ENCODE data around the gene B4GALNT1. TPM values are rescaled to one million over a fixed set of nuclear protein-coding genes. Genes with fewer than 3 reads are reported as not detected.
"Not testable (repeated sequence)": the region's sequence is repeated elsewhere in the genome, so short reads cannot be mapped to it uniquely, and the experiment has no call there.

Gene B4GALNT1
- total RNA-seq, 1 experiment from 2014 or later: 82.6 TPM

GRCh38 chr12:57637364-57637763 lies 4.4 kb upstream of the B4GALNT1 start:
- DNase-seq (ENCODE audit: low spot score): no peak

- not testable (repeated sequence) for DNase-seq (ENCODE audit: low spot score)
These were observed 3.7 kb upstream of the B4GALNT1 start for GRCh38 chr12:57636731-57637130.

GRCh38 chr12:57632073-57632957 lies 686 bp downstream of the B4GALNT1 start:
- DNase-seq (ENCODE audit: low spot score): peak; percentile 38

GRCh38 chr12:57631566-57632072 lies 1.4 kb downstream of the B4GALNT1 start:
- DNase-seq (ENCODE audit: low spot score): no peak

GRCh38 chr12:57630891-57631433 lies 2.0 kb downstream of the B4GALNT1 start:
- no peak for DNase-seq (ENCODE audit: low spot score)

GRCh38 chr12:57629897-57630471 lies 3.0 kb downstream of the B4GALNT1 start:
- DNase-seq (ENCODE audit: low spot score): no peak

GRCh38 chr12:57628280-57629191 lies 4.5 kb downstream of the B4GALNT1 start:
- no peak for DNase-seq (ENCODE audit: low spot score)

- no peak for DNase-seq (ENCODE audit: low spot score)
These were observed 5.3 kb downstream of the B4GALNT1 start for GRCh38 chr12:57627501-57628279.

GRCh38 chr12:57626921-57627445 lies 6.0 kb downstream of the B4GALNT1 start:
- DNase-seq (ENCODE audit: low spot score): no peak

GRCh38 chr12:57626111-57626920 lies 6.7 kb downstream of the B4GALNT1 start:
- DNase-seq (ENCODE audit: low spot score): no peak

GRCh38 chr12:57625261-57626032 lies 7.6 kb downstream of the B4GALNT1 start:
- no peak for DNase-seq (ENCODE audit: low spot score)

- DNase-seq (ENCODE audit: low spot score): no peak
These were observed 8.4 kb downstream of the B4GALNT1 start for GRCh38 chr12:57624441-57625220.

- DNase-seq (ENCODE audit: low spot score): no peak
These were observed 9.1 kb downstream of the B4GALNT1 start for GRCh38 chr12:57623811-57624390.

- no peak for DNase-seq (ENCODE audit: low spot score)
These were observed 9.6 kb downstream of the B4GALNT1 start for GRCh38 chr12:57623385-57623784.

- DNase-seq (ENCODE audit: low spot score): no peak
These were observed 10.4 kb downstream of the B4GALNT1 start for GRCh38 chr12:57622293-57623245.

- DNase-seq (ENCODE audit: low spot score): no peak
These were observed 11.3 kb downstream of the B4GALNT1 start for GRCh38 chr12:57621497-57622292.
